Hepatocyte (in vitro differentiated cells): ENCODE results near the gene RBM42.
"Not testable (repeated sequence)": the region's sequence is repeated elsewhere in the genome, so short reads cannot be mapped to it uniquely, and the experiment has no call there.

Experiments
- EZH2 ChIP-seq: fragments of 200-600 bp; sonication (generic); IDR thresholded peaks from 2 replicates; pipeline ENCODE4 v1.6.1; 2016; ENCODE audit warnings: antibody characterized with exemption, mild to moderate bottlenecking, borderline replicate concordance
- EZH2phosphoT487 ChIP-seq: fragments of 200-600 bp; sonication (generic); IDR thresholded peaks from one replicate; pipeline ENCODE4 v1.6.1; 2018; ENCODE audit warnings: antibody characterized with exemption, mild to moderate bottlenecking, low read depth, moderate library complexity; ENCODE audit not compliant: unreplicated experiment, severe bottlenecking
- TF ChIP-seq, protein P1 (sequence below): fragments of 200-600 bp; sonication (generic); IDR thresholded peaks from 2 replicates; pipeline ENCODE4 v1.5.1; 2016; ENCODE audit warnings: antibody characterized with exemption, mild to moderate bottlenecking; ENCODE audit not compliant: poor library complexity

DNA sequence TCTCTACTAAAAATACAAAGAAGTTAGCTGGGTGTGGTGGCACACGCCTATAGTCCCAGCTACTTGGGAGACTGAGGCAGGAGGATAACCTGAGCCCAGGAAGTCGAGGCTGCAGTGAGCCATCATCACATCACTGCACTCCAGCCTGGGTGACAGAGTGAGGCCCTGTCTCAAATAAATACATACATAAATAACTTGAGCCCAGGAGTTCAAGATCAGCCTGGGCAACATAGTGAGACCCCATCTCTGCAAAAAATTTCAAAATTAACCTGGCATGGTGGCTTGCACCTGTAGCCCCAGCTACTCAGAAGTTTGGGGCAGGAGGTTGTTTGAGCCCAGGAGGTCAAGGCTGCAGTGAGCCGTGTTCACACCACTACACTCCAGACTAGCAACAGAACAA lies 33.8 kb upstream of the RBM42 start:
- TF ChIP-seq, protein P1, sequence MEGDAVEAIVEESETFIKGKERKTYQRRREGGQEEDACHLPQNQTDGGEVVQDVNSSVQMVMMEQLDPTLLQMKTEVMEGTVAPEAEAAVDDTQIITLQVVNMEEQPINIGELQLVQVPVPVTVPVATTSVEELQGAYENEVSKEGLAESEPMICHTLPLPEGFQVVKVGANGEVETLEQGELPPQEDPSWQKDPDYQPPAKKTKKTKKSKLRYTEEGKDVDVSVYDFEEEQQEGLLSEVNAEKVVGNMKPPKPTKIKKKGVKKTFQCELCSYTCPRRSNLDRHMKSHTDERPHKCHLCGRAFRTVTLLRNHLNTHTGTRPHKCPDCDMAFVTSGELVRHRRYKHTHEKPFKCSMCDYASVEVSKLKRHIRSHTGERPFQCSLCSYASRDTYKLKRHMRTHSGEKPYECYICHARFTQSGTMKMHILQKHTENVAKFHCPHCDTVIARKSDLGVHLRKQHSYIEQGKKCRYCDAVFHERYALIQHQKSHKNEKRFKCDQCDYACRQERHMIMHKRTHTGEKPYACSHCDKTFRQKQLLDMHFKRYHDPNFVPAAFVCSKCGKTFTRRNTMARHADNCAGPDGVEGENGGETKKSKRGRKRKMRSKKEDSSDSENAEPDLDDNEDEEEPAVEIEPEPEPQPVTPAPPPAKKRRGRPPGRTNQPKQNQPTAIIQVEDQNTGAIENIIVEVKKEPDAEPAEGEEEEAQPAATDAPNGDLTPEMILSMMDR: not testable (repeated sequence)
- TF ChIP-seq EZH2phosphoT487, EZH2: not testable (repeated sequence)
